HEK293 (cell line): Measurements from ENCODE around the gene UCHL1.

Experiments used
- ZBTB7A ChIP-seq: fragments of 450-650 bp; formaldehyde crosslinking; IDR thresholded peaks from 2 replicates; pipeline ENCODE4 v1.5.1; 2016; ENCODE audit warnings: low read depth, missing biosample characterization, missing genetic modification characterization
- ZNF138 ChIP-seq: fragments of 450-650 bp; formaldehyde crosslinking; IDR thresholded peaks from 2 replicates; pipeline ENCODE4 v1.5.1; 2016; ENCODE audit warnings: missing biosample characterization, missing genetic modification characterization, borderline replicate concordance
- TF ChIP-seq, protein P1 (sequence below): fragments of 450-650 bp; formaldehyde crosslinking; IDR thresholded peaks from 2 replicates; pipeline ENCODE4 v1.5.1; 2017; ENCODE audit warnings: missing biosample characterization, missing genetic modification characterization
- TF ChIP-seq, protein P2 (sequence below): fragments of 450-650 bp; formaldehyde crosslinking; IDR thresholded peaks from 2 replicates; pipeline ENCODE4 v1.5.1; 2016; ENCODE audit warnings: missing biosample characterization, missing genetic modification characterization
- TF ChIP-seq, protein P3 (sequence below): fragments of 450-650 bp; formaldehyde crosslinking; IDR thresholded peaks from 2 replicates; pipeline ENCODE4 v1.5.1; 2016; ENCODE audit warnings: missing biosample characterization, missing genetic modification characterization

DNA sequence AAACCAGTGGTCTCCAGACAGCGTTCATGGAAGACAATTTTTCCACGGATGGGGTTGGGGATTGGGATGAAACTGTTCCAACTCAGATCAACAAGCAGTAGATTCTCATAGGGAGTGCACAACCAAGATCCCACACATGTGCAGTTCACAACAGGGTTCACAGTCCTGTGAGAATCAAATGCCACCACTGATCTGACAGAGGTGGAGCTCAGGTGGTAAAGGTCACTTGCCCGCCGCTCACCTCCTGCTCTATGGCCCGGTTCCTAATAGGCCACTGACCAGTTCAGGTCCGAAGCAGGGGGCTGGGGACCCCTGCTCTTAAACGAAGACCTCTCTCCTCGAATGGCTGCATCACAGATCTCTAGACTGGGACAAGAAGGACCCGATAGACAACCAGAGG, 46.8 kb upstream of the UCHL1 start:
- TF ChIP-seq, protein P1, sequence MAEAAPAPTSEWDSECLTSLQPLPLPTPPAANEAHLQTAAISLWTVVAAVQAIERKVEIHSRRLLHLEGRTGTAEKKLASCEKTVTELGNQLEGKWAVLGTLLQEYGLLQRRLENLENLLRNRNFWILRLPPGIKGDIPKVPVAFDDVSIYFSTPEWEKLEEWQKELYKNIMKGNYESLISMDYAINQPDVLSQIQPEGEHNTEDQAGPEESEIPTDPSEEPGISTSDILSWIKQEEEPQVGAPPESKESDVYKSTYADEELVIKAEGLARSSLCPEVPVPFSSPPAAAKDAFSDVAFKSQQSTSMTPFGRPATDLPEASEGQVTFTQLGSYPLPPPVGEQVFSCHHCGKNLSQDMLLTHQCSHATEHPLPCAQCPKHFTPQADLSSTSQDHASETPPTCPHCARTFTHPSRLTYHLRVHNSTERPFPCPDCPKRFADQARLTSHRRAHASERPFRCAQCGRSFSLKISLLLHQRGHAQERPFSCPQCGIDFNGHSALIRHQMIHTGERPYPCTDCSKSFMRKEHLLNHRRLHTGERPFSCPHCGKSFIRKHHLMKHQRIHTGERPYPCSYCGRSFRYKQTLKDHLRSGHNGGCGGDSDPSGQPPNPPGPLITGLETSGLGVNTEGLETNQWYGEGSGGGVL (tag by site-specific recombination), result no peak
- TF ChIP-seq ZBTB7A (tag by site-specific recombination) (no peak), ZNF138 (tag by site-specific recombination) (no peak)
- TF ChIP-seq, protein P2, sequence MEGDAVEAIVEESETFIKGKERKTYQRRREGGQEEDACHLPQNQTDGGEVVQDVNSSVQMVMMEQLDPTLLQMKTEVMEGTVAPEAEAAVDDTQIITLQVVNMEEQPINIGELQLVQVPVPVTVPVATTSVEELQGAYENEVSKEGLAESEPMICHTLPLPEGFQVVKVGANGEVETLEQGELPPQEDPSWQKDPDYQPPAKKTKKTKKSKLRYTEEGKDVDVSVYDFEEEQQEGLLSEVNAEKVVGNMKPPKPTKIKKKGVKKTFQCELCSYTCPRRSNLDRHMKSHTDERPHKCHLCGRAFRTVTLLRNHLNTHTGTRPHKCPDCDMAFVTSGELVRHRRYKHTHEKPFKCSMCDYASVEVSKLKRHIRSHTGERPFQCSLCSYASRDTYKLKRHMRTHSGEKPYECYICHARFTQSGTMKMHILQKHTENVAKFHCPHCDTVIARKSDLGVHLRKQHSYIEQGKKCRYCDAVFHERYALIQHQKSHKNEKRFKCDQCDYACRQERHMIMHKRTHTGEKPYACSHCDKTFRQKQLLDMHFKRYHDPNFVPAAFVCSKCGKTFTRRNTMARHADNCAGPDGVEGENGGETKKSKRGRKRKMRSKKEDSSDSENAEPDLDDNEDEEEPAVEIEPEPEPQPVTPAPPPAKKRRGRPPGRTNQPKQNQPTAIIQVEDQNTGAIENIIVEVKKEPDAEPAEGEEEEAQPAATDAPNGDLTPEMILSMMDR (tag by site-specific recombination), result no peak
- TF ChIP-seq, protein P3, sequence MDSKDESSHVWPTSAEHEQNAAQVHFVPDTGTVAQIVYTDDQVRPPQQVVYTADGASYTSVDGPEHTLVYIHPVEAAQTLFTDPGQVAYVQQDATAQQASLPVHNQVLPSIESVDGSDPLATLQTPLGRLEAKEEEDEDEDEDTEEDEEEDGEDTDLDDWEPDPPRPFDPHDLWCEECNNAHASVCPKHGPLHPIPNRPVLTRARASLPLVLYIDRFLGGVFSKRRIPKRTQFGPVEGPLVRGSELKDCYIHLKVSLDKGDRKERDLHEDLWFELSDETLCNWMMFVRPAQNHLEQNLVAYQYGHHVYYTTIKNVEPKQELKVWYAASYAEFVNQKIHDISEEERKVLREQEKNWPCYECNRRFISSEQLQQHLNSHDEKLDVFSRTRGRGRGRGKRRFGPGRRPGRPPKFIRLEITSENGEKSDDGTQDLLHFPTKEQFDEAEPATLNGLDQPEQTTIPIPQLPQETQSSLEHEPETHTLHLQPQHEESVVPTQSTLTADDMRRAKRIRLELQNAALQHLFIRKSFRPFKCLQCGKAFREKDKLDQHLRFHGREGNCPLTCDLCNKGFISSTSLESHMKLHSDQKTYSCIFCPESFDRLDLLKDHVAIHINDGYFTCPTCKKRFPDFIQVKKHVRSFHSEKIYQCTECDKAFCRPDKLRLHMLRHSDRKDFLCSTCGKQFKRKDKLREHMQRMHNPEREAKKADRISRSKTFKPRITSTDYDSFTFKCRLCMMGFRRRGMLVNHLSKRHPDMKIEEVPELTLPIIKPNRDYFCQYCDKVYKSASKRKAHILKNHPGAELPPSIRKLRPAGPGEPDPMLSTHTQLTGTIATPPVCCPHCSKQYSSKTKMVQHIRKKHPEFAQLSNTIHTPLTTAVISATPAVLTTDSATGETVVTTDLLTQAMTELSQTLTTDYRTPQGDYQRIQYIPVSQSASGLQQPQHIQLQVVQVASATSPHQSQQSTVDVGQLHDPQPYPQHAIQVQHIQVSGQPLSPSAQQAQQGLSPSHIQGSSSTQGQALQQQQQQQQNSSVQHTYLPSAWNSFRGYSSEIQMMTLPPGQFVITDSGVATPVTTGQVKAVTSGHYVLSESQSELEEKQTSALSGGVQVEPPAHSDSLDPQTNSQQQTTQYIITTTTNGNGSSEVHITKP (tag by site-specific recombination), result no peak
